Measurements from ENCODE around the gene FPGS. TPM values are rescaled to one million over a fixed set of nuclear protein-coding genes. Genes with fewer than 3 reads are reported as not detected.
A peak's percentile ranks its signal among the peaks of the same experiment; 100 is the strongest.
"Not testable (repeated sequence)": the region's sequence is repeated elsewhere in the genome, so short reads cannot be mapped to it uniquely, and the experiment has no call there.

The FPGS gene
- total and polyA plus RNA-seq, 4 donors: 42.5 to 115 (median 93.6) TPM

- Histone ChIP-seq H3K9ac (ENCODE audit: insufficient read depth in 1 of 2, low read length in 2 of 2) (peak overlapping the region in 1 of 2 donors; percentile 63), H3K36me3 (ENCODE audit: control insufficient read depth in 4 of 4, insufficient read depth in 4 of 4, low read length in 4 of 4) (peaks cover 0 to 3% (median 0%) of the 10 kb centered on the region in 4 donors), H3K27me3 (ENCODE audit: control insufficient read depth in 3 of 3, insufficient read depth in 3 of 3, low read length in 2 of 3) (no peaks in the 10 kb centered on the region), H3K9me3 (ENCODE audit: control insufficient read depth in 4 of 4, insufficient read depth in 3 of 4, low read length in 3 of 4) (no peaks in the 10 kb centered on the region), H3K27ac (ENCODE audit: low read depth in 1 of 2, low read length in 1 of 2) (peak overlapping the region; percentile 34 to 96), H3K4me3 (no peak overlapping the region), H3K4me1 (ENCODE audit: control insufficient read depth in 5 of 5, insufficient read depth in 5 of 5, low read length in 5 of 5) (peaks cover 16 to 40% (median 31%) of the 10 kb centered on the region in 5 donors)
- WGBS, 2 donors: 12 to 29% methylated on average over 17 of the region's 17 CpGs
- ATAC-seq (ENCODE audit: insufficient read depth, low FRiP score) (no peak), DNase-seq (peak; percentile 47 to 67 (median 61))
- TF ChIP-seq, protein P1, sequence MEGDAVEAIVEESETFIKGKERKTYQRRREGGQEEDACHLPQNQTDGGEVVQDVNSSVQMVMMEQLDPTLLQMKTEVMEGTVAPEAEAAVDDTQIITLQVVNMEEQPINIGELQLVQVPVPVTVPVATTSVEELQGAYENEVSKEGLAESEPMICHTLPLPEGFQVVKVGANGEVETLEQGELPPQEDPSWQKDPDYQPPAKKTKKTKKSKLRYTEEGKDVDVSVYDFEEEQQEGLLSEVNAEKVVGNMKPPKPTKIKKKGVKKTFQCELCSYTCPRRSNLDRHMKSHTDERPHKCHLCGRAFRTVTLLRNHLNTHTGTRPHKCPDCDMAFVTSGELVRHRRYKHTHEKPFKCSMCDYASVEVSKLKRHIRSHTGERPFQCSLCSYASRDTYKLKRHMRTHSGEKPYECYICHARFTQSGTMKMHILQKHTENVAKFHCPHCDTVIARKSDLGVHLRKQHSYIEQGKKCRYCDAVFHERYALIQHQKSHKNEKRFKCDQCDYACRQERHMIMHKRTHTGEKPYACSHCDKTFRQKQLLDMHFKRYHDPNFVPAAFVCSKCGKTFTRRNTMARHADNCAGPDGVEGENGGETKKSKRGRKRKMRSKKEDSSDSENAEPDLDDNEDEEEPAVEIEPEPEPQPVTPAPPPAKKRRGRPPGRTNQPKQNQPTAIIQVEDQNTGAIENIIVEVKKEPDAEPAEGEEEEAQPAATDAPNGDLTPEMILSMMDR (IDR thresholded peaks at IDR 0.05; ENCODE audit: control extremely low read depth, extremely low read depth): no peak
These were observed 33.4 kb downstream of the FPGS start for GRCh38 chr9:127835991-127836516.

GRCh38 chr9:127836561-127836960 lies 33.9 kb downstream of the FPGS start:
- not testable (repeated sequence) for DNase-seq; H3K36me3 ChIP-seq (ENCODE audit: control insufficient read depth in 4 of 4, insufficient read depth in 4 of 4, low read length in 4 of 4); H3K9me3 ChIP-seq (ENCODE audit: control insufficient read depth in 4 of 4, insufficient read depth in 3 of 4, low read length in 3 of 4); ATAC-seq (ENCODE audit: insufficient read depth, low FRiP score); H3K9ac ChIP-seq (ENCODE audit: insufficient read depth in 1 of 2, low read length in 2 of 2); H3K27me3 ChIP-seq (ENCODE audit: control insufficient read depth in 3 of 3, insufficient read depth in 3 of 3, low read length in 2 of 3); H3K4me3 ChIP-seq
- H3K4me1 ChIP-seq (ENCODE audit: control insufficient read depth in 5 of 5, insufficient read depth in 5 of 5, low read length in 5 of 5): peaks cover 16 to 40% (median 31%) of the 10 kb centered on the region in 5 donors
- WGBS, 2 donors: 56 to 82% methylated on average over 3 of the region's 3 CpGs
- H3K27ac ChIP-seq (ENCODE audit: low read depth in 1 of 2, low read length in 1 of 2): peak overlapping the region; percentile 34 to 96

- Histone ChIP-seq H3K4me1 (ENCODE audit: control insufficient read depth in 5 of 5, insufficient read depth in 5 of 5, low read length in 5 of 5) (peaks cover 16 to 40% (median 31%) of the 10 kb centered on the region in 5 donors), H3K27me3 (ENCODE audit: control insufficient read depth in 3 of 3, insufficient read depth in 3 of 3, low read length in 2 of 3) (no peaks in the 10 kb centered on the region), H3K4me3 (no peak overlapping the region), H3K9me3 (ENCODE audit: control insufficient read depth in 4 of 4, insufficient read depth in 3 of 4, low read length in 3 of 4) (no peaks in the 10 kb centered on the region), H3K27ac (ENCODE audit: low read depth in 1 of 2, low read length in 1 of 2) (peak overlapping the region; percentile 79 to 96), H3K36me3 (ENCODE audit: control insufficient read depth in 4 of 4, insufficient read depth in 4 of 4, low read length in 4 of 4) (peaks cover 0 to 8% (median 2%) of the 10 kb centered on the region in 4 donors), H3K9ac (ENCODE audit: insufficient read depth in 1 of 2, low read length in 2 of 2) (no peak overlapping the region)
- TF ChIP-seq, protein P1 (IDR thresholded peaks at IDR 0.05; ENCODE audit: control extremely low read depth, extremely low read depth): no peak
- ATAC-seq (ENCODE audit: insufficient read depth, low FRiP score): no peak
- peak; percentile 51 to 70 (median 62) for DNase-seq
- WGBS, 2 donors: 48 to 52% methylated on average over 4 of the region's 4 CpGs
These were observed 34.7 kb downstream of the FPGS start for GRCh38 chr9:127837346-127837745.

DNA sequence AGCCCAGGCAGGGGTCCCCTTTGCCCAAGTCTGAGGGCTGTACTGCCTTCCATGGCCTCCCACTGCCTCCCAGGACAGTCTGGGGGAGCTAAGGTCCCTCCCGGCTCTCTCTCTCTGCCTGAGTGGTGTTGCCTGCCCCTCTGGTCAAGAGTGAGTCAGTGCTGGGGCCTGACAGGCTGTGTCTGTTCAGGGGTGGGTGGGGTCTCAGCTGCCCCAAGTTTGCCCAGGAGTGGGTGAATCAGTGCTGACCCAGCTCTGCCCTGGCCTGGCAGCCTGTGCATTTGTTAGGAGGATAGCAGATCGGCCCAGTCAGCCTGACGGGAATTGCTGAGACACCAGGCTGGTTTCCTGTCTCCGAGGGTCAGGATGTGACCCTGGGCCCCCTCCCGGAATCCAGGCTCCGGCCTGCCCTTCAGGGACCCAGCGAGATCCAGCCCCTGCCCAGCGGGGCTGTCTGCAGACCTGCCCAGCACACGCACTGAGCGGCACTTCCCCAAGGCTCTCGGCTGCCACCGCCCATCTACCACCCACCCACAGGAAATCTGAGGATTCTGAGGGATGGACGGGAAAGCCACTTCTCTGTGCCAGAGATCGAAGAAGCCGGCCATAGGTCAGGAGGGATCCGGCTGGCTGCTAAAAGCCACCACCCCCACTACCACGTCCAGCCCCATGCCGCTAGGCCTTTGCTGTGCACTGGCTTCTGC lies 35.8 kb downstream of the FPGS start:
- peaks cover 0 to 12% (median 2%) of the 10 kb centered on the region in 4 donors for H3K36me3 ChIP-seq (ENCODE audit: control insufficient read depth in 4 of 4, insufficient read depth in 4 of 4, low read length in 4 of 4)
- H3K4me3 ChIP-seq: no peak overlapping the region
- H3K9me3 ChIP-seq (ENCODE audit: control insufficient read depth in 4 of 4, insufficient read depth in 3 of 4, low read length in 3 of 4): no peaks in the 10 kb centered on the region
- ATAC-seq (ENCODE audit: insufficient read depth, low FRiP score): peak; percentile 87
- TF ChIP-seq, protein P1 (IDR thresholded peaks at IDR 0.05; ENCODE audit: control extremely low read depth, extremely low read depth): no peak
- WGBS, 2 donors: 22 to 32% methylated on average over 18 of the region's 18 CpGs
- peak overlapping the region; percentile 79 to 96 for H3K27ac ChIP-seq (ENCODE audit: low read depth in 1 of 2, low read length in 1 of 2)
- H3K27me3 ChIP-seq (ENCODE audit: control insufficient read depth in 3 of 3, insufficient read depth in 3 of 3, low read length in 2 of 3): no peaks in the 10 kb centered on the region
- no peak overlapping the region for H3K9ac ChIP-seq (ENCODE audit: insufficient read depth in 1 of 2, low read length in 2 of 2)
- H3K4me1 ChIP-seq (ENCODE audit: control insufficient read depth in 5 of 5, insufficient read depth in 5 of 5, low read length in 5 of 5): peaks cover 16 to 40% (median 29%) of the 10 kb centered on the region in 5 donors
- DNase-seq: peak in 2 of 3 donors; percentile 52 to 60

Data from lung (tissue), 12 donors.